SHP77 treated with DMSO at 0.1 percent for 48 hours (cell line): ENCODE data around the gene DTWD2.
"Not testable (repeated sequence)": the region's sequence is repeated elsewhere in the genome, so short reads cannot be mapped to it uniquely, and the experiment has no call there.

Experiments used
- DNase-seq: peaks from one replicate; lab custom pipeline; 2025; lab: John Stamatoyannopoulos, UW

Gene DTWD2

GRCh38 chr5:118863345-118863744 lies 125.0 kb downstream of the DTWD2 start:
- no peak for DNase-seq

GRCh38 chr5:118862596-118862995 lies 125.8 kb downstream of the DTWD2 start:
- no peak for DNase-seq

DNA sequence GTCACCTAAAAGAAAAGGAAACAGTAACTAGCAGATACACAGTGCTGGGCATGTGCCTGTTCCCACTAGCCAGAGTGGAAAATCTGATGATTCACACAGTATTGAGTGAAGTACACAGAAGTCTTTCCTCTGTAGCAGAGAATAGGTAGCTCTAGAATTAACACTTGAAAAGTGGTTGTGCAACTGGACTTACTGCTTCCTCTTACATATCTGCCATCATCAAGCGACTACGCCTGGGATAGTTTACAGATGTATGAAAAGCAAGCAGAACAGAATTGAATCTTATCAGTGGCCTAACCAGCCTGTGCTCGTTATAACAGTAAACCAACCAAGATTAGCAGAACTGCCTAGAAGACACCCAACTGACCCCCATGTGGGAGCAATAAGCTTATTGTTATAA lies 130.6 kb downstream of the DTWD2 start:
- no peak for DNase-seq

- no peak for DNase-seq
Measured at GRCh38 chr5:118854819-118855218, 133.5 kb downstream of the DTWD2 start.

GRCh38 chr5:118851785-118852184 lies 136.6 kb downstream of the DTWD2 start:
- DNase-seq: not testable (repeated sequence)

GRCh38 chr5:118849507-118849906 lies 138.8 kb downstream of the DTWD2 start:
- DNase-seq: not testable (repeated sequence)

DNA sequence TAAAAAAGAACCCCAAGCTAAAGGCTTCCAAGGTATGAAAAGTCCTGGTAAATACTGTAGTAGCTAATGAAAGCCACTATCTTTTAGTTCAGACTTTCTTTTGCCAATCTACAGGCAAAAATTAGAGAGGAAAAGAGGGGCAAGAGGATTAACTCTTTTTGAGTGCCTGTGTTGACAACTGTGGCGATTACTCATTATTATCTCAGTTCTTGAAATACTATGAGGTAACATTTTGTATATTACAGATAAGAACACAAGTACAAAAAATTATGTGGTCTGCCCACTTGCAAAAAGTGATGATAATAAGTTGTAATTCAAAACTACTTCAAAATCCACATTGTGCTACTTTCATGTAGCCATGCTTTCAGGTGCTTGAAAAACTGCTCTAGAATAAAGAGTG lies 144.0 kb downstream of the DTWD2 start:
- DNase-seq: no peak

- DNase-seq: no peak
Measured at GRCh38 chr5:118834710-118835109, 153.6 kb downstream of the DTWD2 start.

- DNase-seq: no peak
Measured at GRCh38 chr5:118832974-118833373, 155.4 kb downstream of the DTWD2 start.

DNA sequence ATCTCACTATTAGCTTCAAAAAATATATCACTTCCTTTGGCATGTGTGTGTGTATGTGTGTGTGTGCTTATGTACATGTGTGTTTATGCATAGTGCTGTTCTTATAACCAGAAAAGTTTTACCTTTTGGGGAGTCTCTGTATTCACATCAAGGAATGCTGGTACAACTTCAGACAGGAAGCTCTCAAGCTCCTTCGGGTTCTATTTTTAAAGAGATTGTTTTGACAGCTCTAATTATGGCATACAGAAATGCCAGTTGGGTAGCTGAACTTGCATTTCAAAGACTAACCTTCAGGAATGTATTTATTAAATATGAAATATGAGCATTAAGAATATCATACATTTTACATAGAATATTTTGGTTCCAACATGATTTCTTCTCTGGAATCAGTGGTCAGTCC lies 163.1 kb downstream of the DTWD2 start:
- no peak for DNase-seq

GRCh38 chr5:118818604-118819003 lies 169.7 kb downstream of the DTWD2 start:
- DNase-seq: no peak

DNA sequence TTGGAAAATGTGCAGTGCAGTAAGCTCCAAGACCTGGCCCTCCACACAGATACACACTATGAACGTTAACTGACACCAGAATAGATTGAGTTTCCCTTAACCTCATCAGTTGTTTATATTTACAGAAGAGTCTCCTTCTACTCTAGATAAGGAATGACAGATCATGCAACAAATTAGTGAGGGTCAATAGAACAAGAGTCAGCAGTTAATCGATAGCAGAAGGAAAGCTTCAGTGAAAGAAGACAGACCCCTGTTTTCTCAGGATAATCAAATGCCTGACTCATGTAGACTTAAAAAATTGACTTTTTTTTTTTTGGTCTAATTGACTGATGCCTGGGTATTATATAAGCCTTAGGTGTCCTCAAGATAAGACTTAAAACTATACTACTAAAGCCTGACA lies 179.9 kb downstream of the DTWD2 start:
- DNase-seq: no peak

- no peak for DNase-seq
Measured at GRCh38 chr5:118806571-118806970, 181.8 kb downstream of the DTWD2 start.

GRCh38 chr5:118802335-118802734 lies 186.0 kb downstream of the DTWD2 start:
- no peak for DNase-seq

DNA sequence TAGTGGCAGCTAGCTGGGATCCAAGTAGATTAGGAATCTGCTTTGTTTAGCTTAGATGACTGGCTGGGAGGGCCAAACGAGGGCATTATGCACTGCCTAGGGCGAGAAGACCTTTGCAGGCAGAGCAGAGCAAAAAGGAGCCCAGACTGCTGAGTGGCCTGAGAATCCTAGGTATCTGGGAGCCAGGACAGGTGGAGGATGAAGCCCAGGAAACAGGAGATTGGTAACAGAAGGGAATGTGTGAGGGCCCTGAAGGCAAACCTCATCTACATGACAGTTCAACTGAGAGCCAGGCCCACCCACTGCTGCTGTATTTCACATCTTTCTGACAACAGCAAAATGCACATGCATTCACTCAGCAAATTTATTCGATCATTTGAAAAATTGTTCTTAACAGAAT lies 192.3 kb downstream of the DTWD2 start:
- DNase-seq: no peak

DNA sequence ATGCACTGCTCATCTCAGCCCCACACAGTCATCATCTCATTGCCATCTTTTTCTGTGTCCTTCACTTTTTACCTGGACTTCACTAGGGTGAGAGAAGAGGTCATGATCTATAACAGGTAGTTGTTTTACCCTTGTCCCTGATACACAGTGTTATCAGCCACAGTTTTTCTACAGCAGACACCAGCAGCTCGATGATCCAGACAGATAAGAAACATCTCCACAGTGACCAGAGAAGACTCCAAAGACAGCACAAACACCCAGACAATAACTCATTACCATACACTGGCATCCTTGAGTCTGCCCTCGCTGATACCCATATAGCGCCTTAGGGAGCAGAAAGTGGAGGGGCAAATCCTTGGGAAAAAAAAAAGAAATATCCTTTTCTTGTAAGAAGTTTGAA lies 194.1 kb downstream of the DTWD2 start:
- no peak for DNase-seq

DNA sequence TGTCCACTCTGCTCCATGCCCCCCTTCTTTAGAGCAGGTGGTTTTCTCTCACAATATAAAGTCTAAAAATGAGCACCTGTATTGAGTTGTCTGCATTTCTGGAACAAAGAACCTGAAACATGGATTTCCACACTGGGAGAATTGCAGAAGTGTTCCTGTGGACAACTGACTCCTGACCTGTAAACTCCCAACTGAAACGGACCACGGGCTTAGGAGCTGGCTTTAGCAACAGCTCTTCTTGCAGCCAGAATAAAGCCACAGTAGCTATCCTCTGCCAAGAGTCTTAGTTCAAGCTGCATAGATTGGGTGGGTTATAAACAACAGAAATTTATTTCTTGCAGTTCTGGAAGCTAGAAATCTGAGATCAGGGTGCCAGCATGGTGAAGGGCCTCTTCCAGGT lies 194.7 kb downstream of the DTWD2 start:
- no peak for DNase-seq

- no peak for DNase-seq
Measured at GRCh38 chr5:118793091-118793490, 195.3 kb downstream of the DTWD2 start.

- peak; percentile 25 for DNase-seq
Measured at GRCh38 chr5:118791926-118792734, 196.2 kb downstream of the DTWD2 start.

DNA sequence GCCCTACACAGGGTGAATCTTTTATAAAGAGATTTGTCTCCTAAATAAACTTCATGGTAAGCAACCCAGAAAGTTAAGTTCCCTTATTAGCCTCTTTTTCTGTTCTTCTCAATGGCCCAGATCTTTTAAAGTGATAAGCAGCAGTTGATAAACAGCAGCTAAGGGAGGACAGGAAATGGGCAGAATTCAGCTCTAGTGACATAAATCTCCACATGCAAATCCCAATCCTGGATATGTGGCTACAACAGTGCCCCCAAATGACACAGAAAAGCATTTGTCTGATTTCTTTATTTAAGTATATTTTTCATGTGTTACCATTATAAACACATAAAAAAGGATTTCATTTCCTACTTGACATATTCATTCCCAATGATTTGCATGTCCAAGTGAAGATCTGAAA lies 199.0 kb downstream of the DTWD2 start:
- no peak for DNase-seq

DNA sequence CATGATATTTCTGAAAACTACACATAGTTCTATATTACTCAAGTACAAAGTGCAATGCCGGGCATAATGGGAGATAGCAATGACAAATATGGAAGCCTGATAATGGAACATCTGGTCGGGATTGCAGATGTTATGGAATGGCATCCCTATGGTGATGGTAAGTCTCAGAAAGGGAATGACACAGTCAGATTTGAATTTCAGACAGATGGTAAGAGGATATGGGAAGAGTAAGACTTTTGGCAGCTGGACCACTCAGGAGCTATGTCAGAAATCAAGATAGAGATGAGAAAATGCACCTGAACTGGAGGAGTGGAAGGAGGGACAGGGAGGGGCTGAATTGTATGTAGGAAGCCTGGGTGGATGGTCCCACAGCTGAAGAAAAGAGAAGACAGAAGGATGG lies 200.0 kb downstream of the DTWD2 start:
- no peak for DNase-seq
